ENCODE data around the gene AQP3.

GRCh38 chr9:33439731-33440130 is 7.7 kb downstream of the AQP3 start:
- TF ChIP-seq CTCF (IDR thresholded peaks at IDR 0.05) (no peak), POLR2A (IDR thresholded peaks at IDR 0.05) (no peak)
